Cortex of kidney (tissue), 1 donor: Measurements from ENCODE around the gene NFX1.
"Not testable (repeated sequence)": the region's sequence is repeated elsewhere in the genome, so short reads cannot be mapped to it uniquely, and the experiment has no call there.

Source experiments
- DNase-seq: peaks from one replicate; lab custom pipeline; 2025; lab: John Stamatoyannopoulos, UW

Gene NFX1

GRCh38 chr9:33391111-33391771 is 100.9 kb downstream of the NFX1 start:
- DNase-seq = not testable (repeated sequence)

GRCh38 chr9:33392591-33393021 is 102.3 kb downstream of the NFX1 start:
- not testable (repeated sequence) for DNase-seq

GRCh38 chr9:33393581-33393980 is 103.3 kb downstream of the NFX1 start:
- DNase-seq = no peak

GRCh38 chr9:33393986-33394385 is 103.7 kb downstream of the NFX1 start:
- DNase-seq = not testable (repeated sequence)

GRCh38 chr9:33395159-33395879 is 105.0 kb downstream of the NFX1 start:
- DNase-seq = not testable (repeated sequence)

- not testable (repeated sequence) for DNase-seq
Measured at GRCh38 chr9:33397801-33398200, 107.5 kb downstream of the NFX1 start.

GRCh38 chr9:33399047-33399446 is 108.7 kb downstream of the NFX1 start:
- DNase-seq = not testable (repeated sequence)

- DNase-seq = not testable (repeated sequence)
Measured at GRCh38 chr9:33401809-33402208, 111.5 kb downstream of the NFX1 start.

- DNase-seq = not testable (repeated sequence)
Measured at GRCh38 chr9:33402371-33402770, 112.1 kb downstream of the NFX1 start, which contains the start of gene AQP7. AQP7 (minus strand) TSS chr9:33402568; CDS start chr9:33401262, 1,306 bp downstream.

- no peak for DNase-seq
Measured at GRCh38 chr9:33403941-33404787, 113.8 kb downstream of the NFX1 start.

- DNase-seq = no peak
Measured at GRCh38 chr9:33404788-33405362, 114.6 kb downstream of the NFX1 start.

- no peak for DNase-seq
Measured at GRCh38 chr9:33407061-33407460, 116.7 kb downstream of the NFX1 start.

GRCh38 chr9:33408087-33408486 is 117.8 kb downstream of the NFX1 start:
- no peak for DNase-seq

GRCh38 chr9:33414268-33414667 is 124.0 kb downstream of the NFX1 start:
- DNase-seq = no peak

- DNase-seq = no peak
Measured at GRCh38 chr9:33414889-33415500, 124.7 kb downstream of the NFX1 start.

GRCh38 chr9:33415501-33416038 is 125.3 kb downstream of the NFX1 start:
- DNase-seq = no peak

GRCh38 chr9:33416996-33417395 is 126.7 kb downstream of the NFX1 start:
- no peak for DNase-seq

- DNase-seq = no peak
Measured at GRCh38 chr9:33418090-33418489, 127.8 kb downstream of the NFX1 start.

- DNase-seq = no peak
Measured at GRCh38 chr9:33419708-33420303, 129.5 kb downstream of the NFX1 start.
